GM06990 (cell line): ENCODE data around the gene LAIR1.

Experiments
- DNase-seq: peaks from one replicate; pipeline ENCODE4 v3.0.0-alpha.2; 2011; ENCODE audit not compliant: insufficient read length; ENCODE audit errors: extremely low read depth
- H3K27me3 ChIP-seq: replicated peaks from 2 replicates; pipeline ENCODE4 v1.6.0; 2011; ENCODE audit warnings: low read length; ENCODE audit not compliant: control insufficient read depth, insufficient read depth
- H3K36me3 ChIP-seq: 2 replicates; pipeline ENCODE4 v1.5.1; 2011; ENCODE audit warnings: low read length; ENCODE audit not compliant: control insufficient read depth, insufficient read depth
- H3K4me3 ChIP-seq: replicated peaks from 2 replicates; pipeline ENCODE4 v1.5.1; 2011; ENCODE audit warnings: low read depth, mild to moderate bottlenecking, control low read depth, low read length
- CTCF ChIP-seq: IDR thresholded peaks from 2 replicates; pipeline ENCODE4 v1.5.1; 2011; ENCODE audit warnings: low read length, control low read depth, mild to moderate bottlenecking, inconsistent platforms; ENCODE audit not compliant: insufficient read depth, poor library complexity, severe bottlenecking

The LAIR1 gene

GRCh38 chr19:54312436-54313377 is 52.0 kb downstream of the LAIR1 start, which contains the start of gene LILRA5:
TSS of gene LILRA5 (minus strand) at chr19:54313166. CDS start at chr19:54313019, 147 bp downstream.
- H3K27me3 ChIP-seq = no peaks in the 10 kb centered on the region
- TF ChIP-seq CTCF = no peak
- H3K4me3 ChIP-seq = no peak within 1 kb of the TSS
- no peak for DNase-seq
- H3K36me3 ChIP-seq = no peaks in the 10 kb centered on the region

GRCh38 chr19:54312011-54312410 is 52.7 kb downstream of the LAIR1 start:
- no peak for TF ChIP-seq CTCF
- no peaks in the 10 kb centered on the region for H3K27me3 ChIP-seq
- DNase-seq = no peak

GRCh38 chr19:54311486-54311885 is 53.2 kb downstream of the LAIR1 start:
- no peak for DNase-seq
- Histone ChIP-seq H3K4me3 (no peak overlapping the region), H3K27me3 (no peaks in the 10 kb centered on the region), H3K36me3 (no peaks in the 10 kb centered on the region)
- no peak for TF ChIP-seq CTCF

More at GRCh38 chr19:54312011-54312410, 52.7 kb downstream of the LAIR1 start:
- H3K36me3 ChIP-seq = no peaks in the 10 kb centered on the region
- H3K4me3 ChIP-seq = no peak overlapping the region

GRCh38 chr19:54310543-54310942 is 54.2 kb downstream of the LAIR1 start:
- Histone ChIP-seq H3K27me3 (no peaks in the 10 kb centered on the region), H3K36me3 (no peaks in the 10 kb centered on the region), H3K4me3 (no peak overlapping the region)
- no peak for DNase-seq
- TF ChIP-seq CTCF = no peak

GRCh38 chr19:54309811-54310210 is 54.9 kb downstream of the LAIR1 start:
- no peaks in the 10 kb centered on the region for H3K36me3 ChIP-seq
- no peak for DNase-seq
- TF ChIP-seq CTCF = no peak
- H3K4me3 ChIP-seq = no peak overlapping the region
- H3K27me3 ChIP-seq = peaks cover 1% of the 10 kb centered on the region; the same call in 1 of the 2 replicates
